Ascending aorta (tissue), 2 donors: ENCODE results near the gene DHDDS. TPM values are rescaled to one million over a fixed set of nuclear protein-coding genes. Genes with fewer than 3 reads are reported as not detected.

Experiments used
- DNase-seq, 2 donors: peaks; one replicate each; pipeline ENCODE4 v3.0.0-alpha.2; 2019; ENCODE audit warnings: low spot score in 2 of 2
- H3K27ac ChIP-seq, 2 donors: fragments of 200-600 bp; sonication (generic); one replicate each; pipeline ENCODE4 v1.5.1; 2016 to 2017; ENCODE audit warnings: mild to moderate bottlenecking in 1 of 2
- H3K27me3 ChIP-seq: fragments of 200-600 bp; sonication (generic); one replicate; pipeline ENCODE4 v1.5.1; 2017
- H3K36me3 ChIP-seq, 2 donors: fragments of 200-600 bp; sonication (generic); one replicate each; pipeline ENCODE4 v1.5.1; 2016
- H3K4me1 ChIP-seq, 2 donors: fragments of 200-600 bp; sonication (generic); one replicate each; pipeline ENCODE4 v1.5.1; 2016 to 2017; ENCODE audit warnings: mild to moderate bottlenecking in 1 of 2
- H3K4me3 ChIP-seq, 2 donors: fragments of 200-600 bp; sonication (generic); one replicate each; pipeline ENCODE4 v1.5.1; 2016 to 2017; ENCODE audit warnings: mild to moderate bottlenecking in 1 of 2
- H3K9me3 ChIP-seq, 2 donors: fragments of 200-600 bp; sonication (generic); one replicate each; pipeline ENCODE4 v1.5.1; 2016
- CTCF ChIP-seq, 3 experiments: fragments of 200-600 bp in 2 of 3; fragments of 450-650 bp in 1 of 3; sonication (generic) in 2 of 3; IDR thresholded peaks; one replicate each; pipeline ENCODE4 v1.5.1; 2016 to 2019; ENCODE audit warnings: antibody characterized with exemption in 3 of 3, mild to moderate bottlenecking in 1 of 3, moderate library complexity in 1 of 3
- intact Hi-C: fragments of 100-400 bp; cut with DNase I; formaldehyde crosslinking; loops from one replicate; pipeline ENCODE4 v1.15.1; 2023
- total RNA-seq: library from RNA; depleted of rRNA; stranded (reverse); fragments of >200 nt; gene quantifications from one replicate; pipeline ENCODE4 v1.1.0, GENCODE V29; 2016

The DHDDS gene
- total RNA-seq, 1 donor from 2014 or later = 54.2 TPM

GRCh38 chr1:26438041-26438440 is 5.9 kb downstream of the DHDDS start:
- Histone ChIP-seq H3K36me3 (peaks cover 59 to 64% of the 10 kb centered on the region in 2 donors), H3K4me3 (no peak overlapping the region), H3K27ac (no peak overlapping the region), H3K27me3 (no peaks in the 10 kb centered on the region), H3K9me3 (no peaks in the 10 kb centered on the region), H3K4me1 (peaks cover 0 to 8% of the 10 kb centered on the region in 2 donors)
- no peak for TF ChIP-seq CTCF (IDR thresholded peaks at IDR 0.05)
- DNase-seq = peak in 1 of 2 donors; percentile 38
- intact Hi-C loops = loop anchor here (10.0 kb wide), 1 partner anchor 273 kb away; the partner anchor contains the start of genes C1orf232 and ZNF593

- intact Hi-C loops = no loop called here
- no peak for TF ChIP-seq CTCF (IDR thresholded peaks at IDR 0.05)
Measured at GRCh38 chr1:26440259-26440658, 8.1 kb downstream of the DHDDS start.

GRCh38 chr1:26449868-26450267 is 17.7 kb downstream of the DHDDS start:
- intact Hi-C loops = no loop called here
- peaks cover 42 to 77% of the 10 kb centered on the region in 2 donors for H3K36me3 ChIP-seq
- no peaks in the 10 kb centered on the region for H3K27me3 ChIP-seq

More at GRCh38 chr1:26440259-26440658, 8.1 kb downstream of the DHDDS start:
- H3K27me3 ChIP-seq = no peaks in the 10 kb centered on the region
- peak in 1 of 2 donors; percentile 19 for DNase-seq
- no peaks in the 10 kb centered on the region for H3K4me1 ChIP-seq
- peaks cover 81 to 86% of the 10 kb centered on the region in 2 donors for H3K36me3 ChIP-seq
- H3K27ac ChIP-seq = no peak overlapping the region
- H3K9me3 ChIP-seq = no peaks in the 10 kb centered on the region
- H3K4me3 ChIP-seq = no peak overlapping the region

GRCh38 chr1:26450908-26451307 is 18.8 kb downstream of the DHDDS start:
- no peaks in the 10 kb centered on the region for H3K4me1 ChIP-seq
- no peak overlapping the region for H3K4me3 ChIP-seq
- intact Hi-C loops = no loop called here
- peaks cover 45 to 79% of the 10 kb centered on the region in 2 donors for H3K36me3 ChIP-seq
- H3K9me3 ChIP-seq = no peaks in the 10 kb centered on the region
- H3K27me3 ChIP-seq = no peaks in the 10 kb centered on the region
- H3K27ac ChIP-seq = no peak overlapping the region
- DNase-seq = no peak
- no peak for TF ChIP-seq CTCF (IDR thresholded peaks at IDR 0.05)

More at GRCh38 chr1:26449868-26450267, 17.7 kb downstream of the DHDDS start:
- no peak for TF ChIP-seq CTCF (IDR thresholded peaks at IDR 0.05)
- Histone ChIP-seq H3K4me1 (no peaks in the 10 kb centered on the region), H3K4me3 (no peak overlapping the region), H3K9me3 (no peaks in the 10 kb centered on the region), H3K27ac (no peak overlapping the region)
- DNase-seq = no peak

- Histone ChIP-seq H3K9me3 (no peaks in the 10 kb centered on the region), H3K27ac (no peak overlapping the region), H3K27me3 (no peaks in the 10 kb centered on the region), H3K4me1 (no peaks in the 10 kb centered on the region), H3K36me3 (peaks cover 39 to 65% of the 10 kb centered on the region in 2 donors), H3K4me3 (no peak overlapping the region)
- no peak for TF ChIP-seq CTCF (IDR thresholded peaks at IDR 0.05)
- DNase-seq = no peak
- intact Hi-C loops = no loop called here
Measured at GRCh38 chr1:26452459-26453183, 20.5 kb downstream of the DHDDS start.
